Measurements from ENCODE around the gene SIRPB1.

DNA sequence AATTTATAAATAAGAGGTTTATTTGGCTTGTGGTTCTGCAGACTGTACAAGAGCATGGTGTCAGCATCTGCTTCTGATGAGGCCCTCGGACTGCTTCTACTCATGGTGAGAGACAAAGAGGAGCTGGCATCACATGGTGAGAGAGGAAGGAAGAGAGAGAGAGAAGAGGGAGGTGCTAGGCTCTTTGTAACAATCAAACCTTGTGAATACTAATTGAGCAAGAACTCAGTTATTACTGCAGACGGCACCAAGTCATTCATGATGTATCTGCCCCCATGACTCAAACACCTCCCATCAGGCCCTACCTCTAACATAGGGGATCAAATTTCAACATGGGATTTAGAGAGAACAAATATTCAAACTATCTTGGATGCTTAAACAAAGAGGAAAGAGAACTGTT is 44.1 kb upstream of the SIRPB1 start:
- TF ChIP-seq, protein P1, sequence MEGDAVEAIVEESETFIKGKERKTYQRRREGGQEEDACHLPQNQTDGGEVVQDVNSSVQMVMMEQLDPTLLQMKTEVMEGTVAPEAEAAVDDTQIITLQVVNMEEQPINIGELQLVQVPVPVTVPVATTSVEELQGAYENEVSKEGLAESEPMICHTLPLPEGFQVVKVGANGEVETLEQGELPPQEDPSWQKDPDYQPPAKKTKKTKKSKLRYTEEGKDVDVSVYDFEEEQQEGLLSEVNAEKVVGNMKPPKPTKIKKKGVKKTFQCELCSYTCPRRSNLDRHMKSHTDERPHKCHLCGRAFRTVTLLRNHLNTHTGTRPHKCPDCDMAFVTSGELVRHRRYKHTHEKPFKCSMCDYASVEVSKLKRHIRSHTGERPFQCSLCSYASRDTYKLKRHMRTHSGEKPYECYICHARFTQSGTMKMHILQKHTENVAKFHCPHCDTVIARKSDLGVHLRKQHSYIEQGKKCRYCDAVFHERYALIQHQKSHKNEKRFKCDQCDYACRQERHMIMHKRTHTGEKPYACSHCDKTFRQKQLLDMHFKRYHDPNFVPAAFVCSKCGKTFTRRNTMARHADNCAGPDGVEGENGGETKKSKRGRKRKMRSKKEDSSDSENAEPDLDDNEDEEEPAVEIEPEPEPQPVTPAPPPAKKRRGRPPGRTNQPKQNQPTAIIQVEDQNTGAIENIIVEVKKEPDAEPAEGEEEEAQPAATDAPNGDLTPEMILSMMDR (IDR thresholded peaks at IDR 0.05), result no peak
- TF ChIP-seq POLR2A (IDR thresholded peaks at IDR 0.05), result no peak
